ENCODE measurements around the gene ABCB1.

DNA sequence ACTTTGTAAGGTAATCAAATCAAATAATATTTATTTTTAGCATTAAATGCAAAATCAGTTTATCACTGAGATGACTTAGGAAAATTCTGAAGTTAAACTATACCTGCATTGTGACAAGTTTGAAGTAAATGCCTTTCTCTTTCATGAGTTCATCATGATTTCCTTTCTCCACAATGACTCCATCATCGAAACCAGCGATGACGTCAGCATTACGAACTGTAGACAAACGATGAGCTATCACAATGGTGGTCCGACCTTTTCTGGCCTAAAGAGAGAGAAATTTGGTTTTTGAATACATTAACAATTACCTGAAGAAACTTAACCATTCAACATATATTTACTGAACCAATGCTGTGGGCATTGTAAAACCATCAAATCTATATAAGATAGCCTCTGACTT lies 54.9 kb downstream of the ABCB1 start:
- TF ChIP-seq, protein P1, sequence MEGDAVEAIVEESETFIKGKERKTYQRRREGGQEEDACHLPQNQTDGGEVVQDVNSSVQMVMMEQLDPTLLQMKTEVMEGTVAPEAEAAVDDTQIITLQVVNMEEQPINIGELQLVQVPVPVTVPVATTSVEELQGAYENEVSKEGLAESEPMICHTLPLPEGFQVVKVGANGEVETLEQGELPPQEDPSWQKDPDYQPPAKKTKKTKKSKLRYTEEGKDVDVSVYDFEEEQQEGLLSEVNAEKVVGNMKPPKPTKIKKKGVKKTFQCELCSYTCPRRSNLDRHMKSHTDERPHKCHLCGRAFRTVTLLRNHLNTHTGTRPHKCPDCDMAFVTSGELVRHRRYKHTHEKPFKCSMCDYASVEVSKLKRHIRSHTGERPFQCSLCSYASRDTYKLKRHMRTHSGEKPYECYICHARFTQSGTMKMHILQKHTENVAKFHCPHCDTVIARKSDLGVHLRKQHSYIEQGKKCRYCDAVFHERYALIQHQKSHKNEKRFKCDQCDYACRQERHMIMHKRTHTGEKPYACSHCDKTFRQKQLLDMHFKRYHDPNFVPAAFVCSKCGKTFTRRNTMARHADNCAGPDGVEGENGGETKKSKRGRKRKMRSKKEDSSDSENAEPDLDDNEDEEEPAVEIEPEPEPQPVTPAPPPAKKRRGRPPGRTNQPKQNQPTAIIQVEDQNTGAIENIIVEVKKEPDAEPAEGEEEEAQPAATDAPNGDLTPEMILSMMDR (conservative IDR thresholded peaks at IDR 0.05), result no peak
- no peak for TF ChIP-seq ZFX (IDR thresholded peaks at IDR 0.05)

All from C4-2B (cell line).